GM23338 (cell line): ENCODE measurements around the gene WDR11. TPM values are rescaled to one million over a fixed set of nuclear protein-coding genes. Genes with fewer than 3 reads are reported as not detected.

ENCODE experiments used
- ATAC-seq: fragments of 200-7000 bp; cut with Tn5 transposase; 3 replicates; pipeline ENCODE4 v1.9.1; 2020
- DNase-seq: peaks from one replicate; pipeline ENCODE4 v3.0.0-alpha.2; 2015; ENCODE audit warnings: low spot score
- H2AFZ ChIP-seq: fragments of 200-600 bp; sonication (generic); 2 replicates; pipeline ENCODE4 v1.8.0; 2016; ENCODE audit warnings: antibody characterized with exemption, mild to moderate bottlenecking, moderate library complexity
- H3F3A ChIP-seq: fragments of 200-600 bp; sonication (generic); replicated peaks from 2 replicates; pipeline ENCODE4 v1.8.0; 2017; ENCODE audit warnings: antibody characterized with exemption, mixed run types, low read depth
- H3K27ac ChIP-seq: fragments of 200-600 bp; sonication (generic); 2 replicates; pipeline ENCODE4 v1.6.1; 2016; ENCODE audit warnings: low read depth
- H3K27me3 ChIP-seq: fragments of 200-600 bp; sonication (generic); 2 replicates; pipeline ENCODE4 v1.8.0; 2016; ENCODE audit warnings: mild to moderate bottlenecking, mixed run types, moderate library complexity; ENCODE audit not compliant: insufficient read depth
- H3K36me3 ChIP-seq: fragments of 200-600 bp; sonication (generic); 2 replicates; pipeline ENCODE4 v1.8.0; 2016; ENCODE audit warnings: mild to moderate bottlenecking; ENCODE audit not compliant: insufficient read depth
- H3K4me1 ChIP-seq: fragments of 200-600 bp; sonication (generic); 2 replicates; pipeline ENCODE4 v1.8.0; 2016; ENCODE audit warnings: mild to moderate bottlenecking, moderate library complexity; ENCODE audit not compliant: insufficient read depth
- H3K4me2 ChIP-seq: fragments of 200-600 bp; sonication (generic); 2 replicates; pipeline ENCODE4 v1.7.1; 2017; ENCODE audit warnings: mixed run types
- H3K4me3 ChIP-seq: fragments of 200-600 bp; sonication (generic); 2 replicates; pipeline ENCODE4 v1.6.1; 2016; ENCODE audit warnings: mixed run types
- H3K79me2 ChIP-seq: fragments of 200-600 bp; sonication (generic); replicated peaks from 2 replicates; pipeline ENCODE4 v1.8.0; 2017; ENCODE audit warnings: mild to moderate bottlenecking; ENCODE audit not compliant: insufficient read depth
- H3K9me2 ChIP-seq: fragments of 200-600 bp; sonication (generic); 2 replicates; pipeline ENCODE4 v1.8.0; 2017; ENCODE audit not compliant: insufficient read depth
- H4K20me1 ChIP-seq: fragments of 200-600 bp; sonication (generic); replicated peaks from 2 replicates; pipeline ENCODE4 v1.8.0; 2017; ENCODE audit warnings: mild to moderate bottlenecking; ENCODE audit not compliant: insufficient read depth
- H3K27ac Mint-ChIP-seq: 2 replicates; pipeline ENCODE4 v1.8.0; 2020; ENCODE audit warnings: inconsistent platforms, mild to moderate bottlenecking, moderate library complexity, mixed read lengths
- H3K27me3 Mint-ChIP-seq: 3 replicates; pipeline ENCODE4 v1.8.0; 2022; ENCODE audit warnings: low read depth, mild to moderate bottlenecking, moderate library complexity, mixed read lengths, inconsistent platforms; ENCODE audit not compliant: insufficient read depth, poor library complexity
- H3K36me3 Mint-ChIP-seq: 3 replicates; pipeline ENCODE4 v1.8.0; 2021; ENCODE audit warnings: low read depth, mild to moderate bottlenecking, inconsistent platforms, moderate library complexity, mixed read lengths
- H3K4me1 Mint-ChIP-seq: 3 replicates; pipeline ENCODE4 v1.8.0; 2020; ENCODE audit warnings: mild to moderate bottlenecking, inconsistent platforms, mixed read lengths
- H3K4me3 Mint-ChIP-seq: 3 replicates; pipeline ENCODE4 v1.8.0; 2021; ENCODE audit warnings: moderate library complexity, mild to moderate bottlenecking, inconsistent platforms, mixed read lengths
- H3K9me3 Mint-ChIP-seq: 3 replicates; pipeline ENCODE4 v1.8.0; 2020; ENCODE audit warnings: moderate library complexity, mild to moderate bottlenecking, inconsistent platforms, mixed read lengths
- CREB1 ChIP-seq: fragments of 250-450 bp; sonication (Bioruptor Pico); IDR thresholded peaks from 2 replicates; pipeline ENCODE4 v1.5.0; 2020; ENCODE audit warnings: low read depth, mild to moderate bottlenecking, moderate library complexity
- EZH2 ChIP-seq: fragments of 200-600 bp; sonication (generic); IDR thresholded peaks from one replicate; pipeline ENCODE4 v1.8.0; 2017; ENCODE audit warnings: antibody characterized with exemption, mild to moderate bottlenecking, low read depth; ENCODE audit not compliant: unreplicated experiment
- EZH2phosphoT487 ChIP-seq: fragments of 200-600 bp; sonication (generic); IDR thresholded peaks from one replicate; pipeline ENCODE4 v1.8.1; 2018; ENCODE audit warnings: antibody characterized with exemption; ENCODE audit not compliant: unreplicated experiment
- JUNB ChIP-seq: IDR thresholded peaks from one replicate; pipeline ENCODE4 v1.6.1; 2016; ENCODE audit warnings: antibody characterized with exemption; ENCODE audit not compliant: unreplicated experiment
- NANOG ChIP-seq: IDR thresholded peaks from 2 replicates; pipeline ENCODE4 v1.6.1; 2016; ENCODE audit warnings: antibody characterized with exemption, borderline replicate concordance
- POLR2AphosphoS5 ChIP-seq: IDR thresholded peaks from 2 replicates; pipeline ENCODE4 v1.6.1; 2016; ENCODE audit warnings: antibody characterized with exemption, low read depth
- STAT1 ChIP-seq: IDR thresholded peaks from one replicate; pipeline ENCODE4 v1.6.1; 2016; ENCODE audit warnings: antibody characterized with exemption; ENCODE audit not compliant: unreplicated experiment
- ZNF114 ChIP-seq: fragments of 250-450 bp; sonication (Bioruptor Pico); IDR thresholded peaks from 2 replicates; pipeline ENCODE4 v1.5.0; 2020; ENCODE audit warnings: mild to moderate bottlenecking, moderate library complexity
- ZNF331 ChIP-seq: fragments of 250-450 bp; sonication (Bioruptor Pico); IDR thresholded peaks from 2 replicates; pipeline ENCODE4 v1.5.0; 2020; ENCODE audit warnings: low read depth, mild to moderate bottlenecking, moderate library complexity
- polyA plus RNA-seq: library from polyadenylated mRNA; unstranded; fragments of >200 nt; fragmentation: Nextera tagmentation; extraction: Ambion mirVana; gene quantifications from 2 replicates; pipeline ENCODE4 v1.2.1, GENCODE V29; 2016
- total RNA-seq: library from RNA; depleted of rRNA; stranded (reverse); fragments of >200 nt; shearing (Covaris generic); gene quantifications from 2 replicates; pipeline ENCODE4 v1.2.3, GENCODE V29; 2014
- TF ChIP-seq, protein P1 (sequence below): fragments of 250-450 bp; sonication (Bioruptor Pico); IDR thresholded peaks from 2 replicates; pipeline ENCODE4 v1.5.0; 2020; ENCODE audit warnings: mild to moderate bottlenecking, moderate library complexity
- TF ChIP-seq, protein P2 (sequence below): IDR thresholded peaks from 2 replicates; pipeline ENCODE4 v1.6.1; 2016; ENCODE audit warnings: antibody characterized with exemption
- TF ChIP-seq, protein P3 (sequence below), 2 experiments: fragments of 200-600 bp in 1 of 2; sonication (generic) in 1 of 2; conservative IDR thresholded peaks; 2 replicates each; pipeline versions ENCODE4 v1.5.1 to v1.6.1; 2016 to 2017; ENCODE audit warnings: antibody characterized with exemption in 2 of 2, low read depth in 2 of 2, mild to moderate bottlenecking in 2 of 2, moderate library complexity in 1 of 2
- TF ChIP-seq, protein P4 (sequence below): IDR thresholded peaks from one replicate; pipeline ENCODE4 v1.6.1; 2018; ENCODE audit warnings: antibody characterized with exemption; ENCODE audit not compliant: unreplicated experiment

The WDR11 gene
- total and polyA plus RNA-seq, 2 experiments from 2014 or later, result 19.7 to 74.4 TPM

DNA sequence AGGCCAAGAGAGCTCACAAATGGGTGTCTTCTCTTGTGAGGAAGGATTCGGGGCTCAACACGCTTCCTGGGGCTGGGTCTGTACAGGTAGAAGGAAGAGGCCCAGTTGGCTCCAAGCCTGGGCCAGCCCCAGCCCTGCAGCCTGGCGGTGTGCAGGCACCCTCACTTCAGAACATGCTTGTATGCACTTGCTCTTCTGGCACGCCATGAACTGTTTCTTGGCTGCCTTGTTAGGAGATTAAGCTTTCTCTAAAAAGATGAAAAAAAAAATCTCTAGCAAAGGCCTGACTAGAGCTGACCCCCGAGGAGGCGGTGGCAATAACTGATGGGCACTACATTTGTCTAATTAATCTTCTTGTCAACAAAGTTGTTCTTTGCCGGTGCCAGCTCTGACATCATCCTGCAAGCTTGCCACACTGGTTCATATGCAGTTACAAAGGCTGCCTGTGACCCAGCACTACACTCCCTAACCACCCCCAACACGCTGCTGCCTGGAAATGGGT lies 94.7 kb downstream of the WDR11 start:
- TF ChIP-seq NANOG, result no peak
- TF ChIP-seq POLR2AphosphoS5, result no peak
- no peak for TF ChIP-seq ZNF331 (CRISPR knock-in tag)
- TF ChIP-seq, protein P1, sequence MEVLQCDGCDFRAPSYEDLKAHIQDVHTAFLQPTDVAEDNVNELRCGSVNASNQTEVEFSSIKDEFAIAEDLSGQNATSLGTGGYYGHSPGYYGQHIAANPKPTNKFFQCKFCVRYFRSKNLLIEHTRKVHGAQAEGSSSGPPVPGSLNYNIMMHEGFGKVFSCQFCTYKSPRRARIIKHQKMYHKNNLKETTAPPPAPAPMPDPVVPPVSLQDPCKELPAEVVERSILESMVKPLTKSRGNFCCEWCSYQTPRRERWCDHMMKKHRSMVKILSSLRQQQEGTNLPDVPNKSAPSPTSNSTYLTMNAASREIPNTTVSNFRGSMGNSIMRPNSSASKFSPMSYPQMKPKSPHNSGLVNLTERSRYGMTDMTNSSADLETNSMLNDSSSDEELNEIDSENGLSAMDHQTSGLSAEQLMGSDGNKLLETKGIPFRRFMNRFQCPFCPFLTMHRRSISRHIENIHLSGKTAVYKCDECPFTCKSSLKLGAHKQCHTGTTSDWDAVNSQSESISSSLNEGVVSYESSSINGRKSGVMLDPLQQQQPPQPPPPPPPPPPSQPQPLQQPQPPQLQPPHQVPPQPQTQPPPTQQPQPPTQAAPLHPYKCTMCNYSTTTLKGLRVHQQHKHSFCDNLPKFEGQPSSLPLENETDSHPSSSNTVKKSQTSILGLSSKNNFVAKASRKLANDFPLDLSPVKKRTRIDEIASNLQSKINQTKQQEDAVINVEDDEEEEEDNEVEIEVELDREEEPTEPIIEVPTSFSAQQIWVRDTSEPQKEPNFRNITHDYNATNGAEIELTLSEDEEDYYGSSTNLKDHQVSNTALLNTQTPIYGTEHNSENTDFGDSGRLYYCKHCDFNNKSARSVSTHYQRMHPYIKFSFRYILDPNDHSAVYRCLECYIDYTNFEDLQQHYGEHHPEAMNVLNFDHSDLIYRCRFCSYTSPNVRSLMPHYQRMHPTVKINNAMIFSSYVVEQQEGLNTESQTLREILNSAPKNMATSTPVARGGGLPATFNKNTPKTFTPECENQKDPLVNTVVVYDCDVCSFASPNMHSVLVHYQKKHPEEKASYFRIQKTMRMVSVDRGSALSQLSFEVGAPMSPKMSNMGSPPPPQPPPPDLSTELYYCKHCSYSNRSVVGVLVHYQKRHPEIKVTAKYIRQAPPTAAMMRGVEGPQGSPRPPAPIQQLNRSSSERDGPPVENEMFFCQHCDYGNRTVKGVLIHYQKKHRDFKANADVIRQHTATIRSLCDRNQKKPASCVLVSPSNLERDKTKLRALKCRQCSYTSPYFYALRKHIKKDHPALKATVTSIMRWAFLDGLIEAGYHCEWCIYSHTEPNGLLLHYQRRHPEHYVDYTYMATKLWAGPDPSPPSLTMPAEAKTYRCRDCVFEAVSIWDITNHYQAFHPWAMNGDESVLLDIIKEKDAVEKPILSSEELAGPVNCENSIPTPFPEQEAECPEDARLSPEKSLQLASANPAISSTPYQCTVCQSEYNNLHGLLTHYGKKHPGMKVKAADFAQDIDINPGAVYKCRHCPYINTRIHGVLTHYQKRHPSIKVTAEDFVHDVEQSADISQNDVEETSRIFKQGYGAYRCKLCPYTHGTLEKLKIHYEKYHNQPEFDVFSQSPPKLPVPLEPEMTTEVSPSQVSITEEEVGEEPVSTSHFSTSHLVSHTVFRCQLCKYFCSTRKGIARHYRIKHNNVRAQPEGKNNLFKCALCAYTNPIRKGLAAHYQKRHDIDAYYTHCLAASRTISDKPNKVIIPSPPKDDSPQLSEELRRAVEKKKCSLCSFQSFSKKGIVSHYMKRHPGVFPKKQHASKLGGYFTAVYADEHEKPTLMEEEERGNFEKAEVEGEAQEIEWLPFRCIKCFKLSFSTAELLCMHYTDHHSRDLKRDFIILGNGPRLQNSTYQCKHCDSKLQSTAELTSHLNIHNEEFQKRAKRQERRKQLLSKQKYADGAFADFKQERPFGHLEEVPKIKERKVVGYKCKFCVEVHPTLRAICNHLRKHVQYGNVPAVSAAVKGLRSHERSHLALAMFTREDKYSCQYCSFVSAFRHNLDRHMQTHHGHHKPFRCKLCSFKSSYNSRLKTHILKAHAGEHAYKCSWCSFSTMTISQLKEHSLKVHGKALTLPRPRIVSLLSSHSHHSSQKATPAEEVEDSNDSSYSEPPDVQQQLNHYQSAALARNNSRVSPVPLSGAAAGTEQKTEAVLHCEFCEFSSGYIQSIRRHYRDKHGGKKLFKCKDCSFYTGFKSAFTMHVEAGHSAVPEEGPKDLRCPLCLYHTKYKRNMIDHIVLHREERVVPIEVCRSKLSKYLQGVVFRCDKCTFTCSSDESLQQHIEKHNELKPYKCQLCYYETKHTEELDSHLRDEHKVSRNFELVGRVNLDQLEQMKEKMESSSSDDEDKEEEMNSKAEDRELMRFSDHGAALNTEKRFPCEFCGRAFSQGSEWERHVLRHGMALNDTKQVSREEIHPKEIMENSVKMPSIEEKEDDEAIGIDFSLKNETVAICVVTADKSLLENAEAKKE (CRISPR knock-in tag), result no peak
- no peak for TF ChIP-seq STAT1
- TF ChIP-seq ZNF114 (CRISPR knock-in tag), result no peak
- TF ChIP-seq, protein P2, sequence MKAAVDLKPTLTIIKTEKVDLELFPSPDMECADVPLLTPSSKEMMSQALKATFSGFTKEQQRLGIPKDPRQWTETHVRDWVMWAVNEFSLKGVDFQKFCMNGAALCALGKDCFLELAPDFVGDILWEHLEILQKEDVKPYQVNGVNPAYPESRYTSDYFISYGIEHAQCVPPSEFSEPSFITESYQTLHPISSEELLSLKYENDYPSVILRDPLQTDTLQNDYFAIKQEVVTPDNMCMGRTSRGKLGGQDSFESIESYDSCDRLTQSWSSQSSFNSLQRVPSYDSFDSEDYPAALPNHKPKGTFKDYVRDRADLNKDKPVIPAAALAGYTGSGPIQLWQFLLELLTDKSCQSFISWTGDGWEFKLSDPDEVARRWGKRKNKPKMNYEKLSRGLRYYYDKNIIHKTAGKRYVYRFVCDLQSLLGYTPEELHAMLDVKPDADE, result no peak
- TF ChIP-seq EZH2phosphoT487, result no peak
- TF ChIP-seq, protein P3, sequence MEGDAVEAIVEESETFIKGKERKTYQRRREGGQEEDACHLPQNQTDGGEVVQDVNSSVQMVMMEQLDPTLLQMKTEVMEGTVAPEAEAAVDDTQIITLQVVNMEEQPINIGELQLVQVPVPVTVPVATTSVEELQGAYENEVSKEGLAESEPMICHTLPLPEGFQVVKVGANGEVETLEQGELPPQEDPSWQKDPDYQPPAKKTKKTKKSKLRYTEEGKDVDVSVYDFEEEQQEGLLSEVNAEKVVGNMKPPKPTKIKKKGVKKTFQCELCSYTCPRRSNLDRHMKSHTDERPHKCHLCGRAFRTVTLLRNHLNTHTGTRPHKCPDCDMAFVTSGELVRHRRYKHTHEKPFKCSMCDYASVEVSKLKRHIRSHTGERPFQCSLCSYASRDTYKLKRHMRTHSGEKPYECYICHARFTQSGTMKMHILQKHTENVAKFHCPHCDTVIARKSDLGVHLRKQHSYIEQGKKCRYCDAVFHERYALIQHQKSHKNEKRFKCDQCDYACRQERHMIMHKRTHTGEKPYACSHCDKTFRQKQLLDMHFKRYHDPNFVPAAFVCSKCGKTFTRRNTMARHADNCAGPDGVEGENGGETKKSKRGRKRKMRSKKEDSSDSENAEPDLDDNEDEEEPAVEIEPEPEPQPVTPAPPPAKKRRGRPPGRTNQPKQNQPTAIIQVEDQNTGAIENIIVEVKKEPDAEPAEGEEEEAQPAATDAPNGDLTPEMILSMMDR (conservative IDR thresholded peaks at IDR 0.05; ENCODE audit: low read depth in 2 of 2), result no peak
- TF ChIP-seq JUNB, result no peak
- TF ChIP-seq, protein P4, sequence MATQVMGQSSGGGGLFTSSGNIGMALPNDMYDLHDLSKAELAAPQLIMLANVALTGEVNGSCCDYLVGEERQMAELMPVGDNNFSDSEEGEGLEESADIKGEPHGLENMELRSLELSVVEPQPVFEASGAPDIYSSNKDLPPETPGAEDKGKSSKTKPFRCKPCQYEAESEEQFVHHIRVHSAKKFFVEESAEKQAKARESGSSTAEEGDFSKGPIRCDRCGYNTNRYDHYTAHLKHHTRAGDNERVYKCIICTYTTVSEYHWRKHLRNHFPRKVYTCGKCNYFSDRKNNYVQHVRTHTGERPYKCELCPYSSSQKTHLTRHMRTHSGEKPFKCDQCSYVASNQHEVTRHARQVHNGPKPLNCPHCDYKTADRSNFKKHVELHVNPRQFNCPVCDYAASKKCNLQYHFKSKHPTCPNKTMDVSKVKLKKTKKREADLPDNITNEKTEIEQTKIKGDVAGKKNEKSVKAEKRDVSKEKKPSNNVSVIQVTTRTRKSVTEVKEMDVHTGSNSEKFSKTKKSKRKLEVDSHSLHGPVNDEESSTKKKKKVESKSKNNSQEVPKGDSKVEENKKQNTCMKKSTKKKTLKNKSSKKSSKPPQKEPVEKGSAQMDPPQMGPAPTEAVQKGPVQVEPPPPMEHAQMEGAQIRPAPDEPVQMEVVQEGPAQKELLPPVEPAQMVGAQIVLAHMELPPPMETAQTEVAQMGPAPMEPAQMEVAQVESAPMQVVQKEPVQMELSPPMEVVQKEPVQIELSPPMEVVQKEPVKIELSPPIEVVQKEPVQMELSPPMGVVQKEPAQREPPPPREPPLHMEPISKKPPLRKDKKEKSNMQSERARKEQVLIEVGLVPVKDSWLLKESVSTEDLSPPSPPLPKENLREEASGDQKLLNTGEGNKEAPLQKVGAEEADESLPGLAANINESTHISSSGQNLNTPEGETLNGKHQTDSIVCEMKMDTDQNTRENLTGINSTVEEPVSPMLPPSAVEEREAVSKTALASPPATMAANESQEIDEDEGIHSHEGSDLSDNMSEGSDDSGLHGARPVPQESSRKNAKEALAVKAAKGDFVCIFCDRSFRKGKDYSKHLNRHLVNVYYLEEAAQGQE, result no peak
- no peak for TF ChIP-seq EZH2
- TF ChIP-seq CREB1 (CRISPR knock-in tag), result no peak
- DNase-seq, result no peak
- Histone ChIP-seq H3K79me2 (no peaks in the 10 kb centered on the region), H3K4me3 (no peak overlapping the region), H3K9me2 (no peaks in the 10 kb centered on the region), H3K27me3 (peaks cover 15% of the 10 kb centered on the region), H2AFZ (no peak overlapping the region), H3F3A (no peaks in the 10 kb centered on the region), H4K20me1 (no peaks in the 10 kb centered on the region), H3K4me1 (peaks cover 16% of the 10 kb centered on the region), H3K4me2 (no peak overlapping the region), H3K27ac (no peak overlapping the region), H3K36me3 (no peaks in the 10 kb centered on the region)
- Mint-ChIP-seq H3K27me3 (peaks cover 20% of the 10 kb centered on the region), H3K4me1 (peaks cover 14% of the 10 kb centered on the region), H3K9me3 (peaks cover 10% of the 10 kb centered on the region; the same call in 2 of the 3 replicates), H3K27ac (no peak overlapping the region), H3K4me3 (no peak overlapping the region), H3K36me3 (peaks cover 4% of the 10 kb centered on the region)
- ATAC-seq, result no peak
